OCI-LY3 (cell line): Measurements from ENCODE around the gene ZMIZ1.

ENCODE experiments used
- EZH2phosphoT487 ChIP-seq: fragments of 200-600 bp; shearing (Covaris generic); IDR thresholded peaks from 2 replicates; pipeline ENCODE4 v1.6.1; 2018; ENCODE audit warnings: antibody characterized with exemption, mixed run types, low read depth
- TF ChIP-seq, protein P1 (sequence below): fragments of 200-600, 300-600 bp; sonication (generic); IDR thresholded peaks from 2 replicates; pipeline ENCODE4 v1.5.1; 2014; ENCODE audit warnings: antibody characterized with exemption, low read length, low read depth

DNA sequence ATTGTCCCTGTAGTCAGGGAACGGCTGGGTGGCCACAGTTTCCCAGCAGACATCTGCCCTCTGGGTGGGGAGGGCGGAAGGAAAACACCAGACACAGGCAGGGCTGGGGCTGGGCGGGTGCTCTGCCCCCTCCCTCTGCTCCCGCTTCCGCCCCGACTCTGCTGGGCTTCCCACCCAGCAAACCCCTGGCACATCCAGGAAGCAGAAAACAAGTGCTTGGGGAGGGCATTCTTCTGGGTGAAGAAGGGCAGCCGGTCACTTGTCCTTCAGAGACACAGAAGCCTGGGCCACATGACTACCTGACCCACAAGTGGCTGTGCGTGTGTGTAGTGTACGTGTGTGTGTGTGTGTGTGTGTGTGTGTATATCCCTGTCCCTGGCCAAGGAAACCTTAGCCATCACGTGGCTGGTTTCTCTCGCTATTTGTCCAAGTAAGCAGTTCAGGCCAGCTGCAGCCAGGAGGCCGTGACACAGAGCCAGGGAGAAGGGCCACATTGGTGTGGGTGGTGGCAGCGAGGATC is 77.9 kb downstream of the ZMIZ1 start:
- TF ChIP-seq, protein P1, sequence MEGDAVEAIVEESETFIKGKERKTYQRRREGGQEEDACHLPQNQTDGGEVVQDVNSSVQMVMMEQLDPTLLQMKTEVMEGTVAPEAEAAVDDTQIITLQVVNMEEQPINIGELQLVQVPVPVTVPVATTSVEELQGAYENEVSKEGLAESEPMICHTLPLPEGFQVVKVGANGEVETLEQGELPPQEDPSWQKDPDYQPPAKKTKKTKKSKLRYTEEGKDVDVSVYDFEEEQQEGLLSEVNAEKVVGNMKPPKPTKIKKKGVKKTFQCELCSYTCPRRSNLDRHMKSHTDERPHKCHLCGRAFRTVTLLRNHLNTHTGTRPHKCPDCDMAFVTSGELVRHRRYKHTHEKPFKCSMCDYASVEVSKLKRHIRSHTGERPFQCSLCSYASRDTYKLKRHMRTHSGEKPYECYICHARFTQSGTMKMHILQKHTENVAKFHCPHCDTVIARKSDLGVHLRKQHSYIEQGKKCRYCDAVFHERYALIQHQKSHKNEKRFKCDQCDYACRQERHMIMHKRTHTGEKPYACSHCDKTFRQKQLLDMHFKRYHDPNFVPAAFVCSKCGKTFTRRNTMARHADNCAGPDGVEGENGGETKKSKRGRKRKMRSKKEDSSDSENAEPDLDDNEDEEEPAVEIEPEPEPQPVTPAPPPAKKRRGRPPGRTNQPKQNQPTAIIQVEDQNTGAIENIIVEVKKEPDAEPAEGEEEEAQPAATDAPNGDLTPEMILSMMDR = no peak
- TF ChIP-seq EZH2phosphoT487 = no peak
